Measurements from ENCODE around the gene CHST14.

CHST14 gene, protein sequence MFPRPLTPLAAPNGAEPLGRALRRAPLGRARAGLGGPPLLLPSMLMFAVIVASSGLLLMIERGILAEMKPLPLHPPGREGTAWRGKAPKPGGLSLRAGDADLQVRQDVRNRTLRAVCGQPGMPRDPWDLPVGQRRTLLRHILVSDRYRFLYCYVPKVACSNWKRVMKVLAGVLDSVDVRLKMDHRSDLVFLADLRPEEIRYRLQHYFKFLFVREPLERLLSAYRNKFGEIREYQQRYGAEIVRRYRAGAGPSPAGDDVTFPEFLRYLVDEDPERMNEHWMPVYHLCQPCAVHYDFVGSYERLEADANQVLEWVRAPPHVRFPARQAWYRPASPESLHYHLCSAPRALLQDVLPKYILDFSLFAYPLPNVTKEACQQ

DNA sequence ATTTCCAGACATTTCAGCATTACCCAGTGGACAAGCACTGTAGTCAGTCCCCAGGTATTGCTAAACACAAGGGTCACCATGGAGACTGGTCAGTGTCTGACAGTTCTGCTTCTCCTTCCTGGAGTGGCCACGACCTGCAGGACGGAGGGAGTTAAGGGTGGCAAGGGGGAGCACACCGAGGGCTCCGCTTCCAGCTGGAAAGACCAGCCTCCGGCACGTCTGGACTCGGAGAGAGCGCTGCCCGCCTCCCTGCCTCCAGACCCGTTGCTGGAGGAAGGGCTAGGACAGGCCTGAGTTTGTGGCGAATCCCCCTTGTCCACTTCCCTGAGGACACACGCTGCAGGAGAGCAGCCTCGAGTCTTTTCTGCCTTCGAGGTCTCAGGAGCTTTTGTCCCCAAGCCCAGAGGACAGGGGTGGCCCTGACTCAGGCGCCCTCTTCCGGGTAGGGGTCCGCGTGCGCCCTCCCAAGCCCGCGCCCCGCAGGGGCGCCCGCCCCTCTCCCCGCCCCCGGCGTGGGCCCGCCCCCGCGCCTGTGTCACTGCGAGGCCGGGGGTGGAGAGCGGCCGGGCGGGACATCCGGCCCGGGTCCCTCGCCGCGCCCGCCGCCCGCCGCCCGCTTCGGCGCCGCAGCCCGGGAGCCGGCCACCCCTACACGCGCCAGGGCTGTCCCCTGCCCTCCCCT lies at the start of gene CHST14:
TSS of gene CHST14 (plus strand) at position 562 of the 682 bp plus-strand sequence. CDS start 230 bp downstream, outside the sequence.
- DNase-seq (ENCODE audit: low read depth): peak; percentile 28

GRCh38 chr15:40421246-40422157 lies 49.3 kb upstream of the CHST14 start:
- DNase-seq (ENCODE audit: low read depth): peak; percentile 69

- DNase-seq (ENCODE audit: low read depth): no peak
These were observed 46.2 kb upstream of the CHST14 start for GRCh38 chr15:40424483-40425115.

DNA sequence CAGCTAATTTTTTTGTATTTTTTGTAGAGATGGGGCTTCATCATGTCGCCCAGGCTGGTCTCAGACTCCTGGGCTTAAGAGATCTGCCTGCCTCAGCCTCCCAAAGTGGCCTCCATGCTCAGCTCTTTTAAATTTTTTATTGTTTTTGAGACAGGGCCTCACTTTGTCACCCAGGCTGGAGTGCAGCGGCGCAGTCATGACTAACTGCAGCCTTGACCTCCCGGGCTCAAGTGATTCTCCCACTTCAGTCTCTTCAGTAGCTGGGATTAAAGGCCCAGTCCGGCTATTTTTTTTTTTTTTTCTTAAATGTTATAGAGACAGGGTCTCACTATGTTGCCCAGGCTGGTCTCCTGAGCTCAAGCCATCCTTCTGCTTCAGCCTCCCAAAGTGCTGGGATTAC lies 45.1 kb upstream of the CHST14 start:
- no peak for DNase-seq (ENCODE audit: low read depth)

DNA sequence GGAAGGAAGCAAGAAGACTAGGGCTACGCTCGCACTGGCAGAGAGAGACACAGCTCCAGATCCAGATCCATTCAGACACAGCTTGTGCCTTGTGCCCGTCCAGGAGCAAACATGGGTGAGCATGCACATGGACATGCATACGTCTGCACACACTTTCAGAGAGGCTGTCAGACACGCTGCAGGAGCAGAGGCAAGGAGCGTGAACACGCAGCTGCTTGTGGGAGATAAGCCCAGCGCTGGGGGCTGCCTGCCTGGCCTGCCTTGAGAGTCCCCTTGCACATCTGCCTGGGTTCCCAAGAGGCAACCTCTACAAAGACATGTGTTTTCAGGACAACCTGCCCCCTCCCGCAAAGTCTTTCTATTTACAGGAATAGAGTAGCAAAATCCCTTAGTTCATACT lies 43.6 kb upstream of the CHST14 start:
- DNase-seq (ENCODE audit: low read depth): no peak

DNA sequence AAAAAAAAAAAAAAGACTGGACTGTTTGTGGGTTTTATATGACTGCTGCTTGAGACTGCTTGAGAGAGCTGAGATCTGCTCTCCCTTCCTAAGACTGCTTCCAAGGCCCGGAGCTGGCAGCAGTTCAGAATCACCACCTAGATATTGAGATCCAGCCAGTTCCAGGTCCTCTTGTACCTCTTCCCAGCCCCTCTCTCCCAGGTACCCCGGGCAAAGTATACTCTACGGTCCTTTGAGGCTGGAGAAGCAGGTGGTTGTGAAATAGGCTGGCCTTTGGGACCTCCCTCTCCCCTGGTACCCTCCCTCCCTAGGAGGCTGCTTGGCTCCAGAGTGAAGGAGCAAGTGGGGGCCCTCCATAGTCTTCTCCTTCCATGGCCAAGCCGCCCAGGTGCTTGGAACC lies 42.6 kb upstream of the CHST14 start:
- DNase-seq (ENCODE audit: low read depth): no peak

DNA sequence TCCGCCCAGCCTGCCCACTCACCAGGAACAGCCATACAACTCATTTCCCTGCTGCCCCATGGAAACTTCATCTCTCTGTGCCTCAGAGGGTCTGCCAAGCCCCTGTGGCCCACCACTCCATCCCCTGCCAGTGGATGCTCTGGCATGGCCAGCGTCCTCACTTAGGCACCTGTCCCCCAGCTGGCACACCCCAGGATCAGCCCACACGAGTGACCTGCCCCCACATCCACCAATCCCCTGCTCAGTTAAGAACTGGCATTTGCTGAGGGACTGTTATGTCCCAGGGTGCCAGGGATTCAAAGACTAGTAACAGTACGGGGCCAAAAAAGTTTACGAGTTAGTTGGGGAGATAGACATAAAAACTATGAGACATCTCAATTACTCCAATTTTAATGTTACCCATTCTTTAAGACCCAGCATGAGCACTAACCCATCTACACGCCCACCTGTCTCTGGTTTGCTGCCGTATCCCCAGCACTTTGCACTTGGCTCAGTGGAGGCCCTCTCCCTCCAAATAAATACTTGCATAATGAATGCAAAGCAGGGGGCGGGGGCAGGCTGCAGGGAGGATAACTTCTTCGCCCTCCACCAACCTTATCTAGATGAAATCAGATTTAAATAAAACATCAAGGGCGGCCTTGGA lies 41.6 kb upstream of the CHST14 start:
- DNase-seq (ENCODE audit: low read depth): no peak

DNA sequence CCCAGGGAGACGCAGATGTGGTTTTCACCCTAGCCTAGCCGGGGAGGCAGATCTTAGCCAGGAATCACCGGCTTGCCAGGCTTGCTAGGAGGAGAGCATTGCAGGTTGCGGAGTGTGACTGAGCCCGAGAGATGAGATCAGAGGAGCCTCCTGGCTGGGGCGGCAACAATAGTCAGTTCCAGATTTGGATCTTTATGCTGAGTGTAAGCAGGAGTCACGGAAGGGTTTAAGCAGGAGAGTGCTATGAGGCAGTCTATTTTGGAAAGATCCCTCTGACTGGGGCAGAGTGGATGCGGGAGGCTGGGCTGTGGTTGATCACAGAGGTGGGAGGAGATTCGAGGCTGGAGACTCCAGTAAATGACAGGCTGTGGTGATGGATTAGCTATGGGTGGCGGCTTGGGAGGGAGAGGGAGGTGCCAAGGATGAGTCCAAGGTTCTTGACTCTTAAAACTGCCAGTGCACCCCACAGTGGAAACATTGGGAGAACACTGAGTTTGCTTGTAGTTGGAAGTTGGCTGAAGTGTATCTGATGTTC lies 40.4 kb upstream of the CHST14 start:
- no peak for DNase-seq (ENCODE audit: low read depth)

DNA sequence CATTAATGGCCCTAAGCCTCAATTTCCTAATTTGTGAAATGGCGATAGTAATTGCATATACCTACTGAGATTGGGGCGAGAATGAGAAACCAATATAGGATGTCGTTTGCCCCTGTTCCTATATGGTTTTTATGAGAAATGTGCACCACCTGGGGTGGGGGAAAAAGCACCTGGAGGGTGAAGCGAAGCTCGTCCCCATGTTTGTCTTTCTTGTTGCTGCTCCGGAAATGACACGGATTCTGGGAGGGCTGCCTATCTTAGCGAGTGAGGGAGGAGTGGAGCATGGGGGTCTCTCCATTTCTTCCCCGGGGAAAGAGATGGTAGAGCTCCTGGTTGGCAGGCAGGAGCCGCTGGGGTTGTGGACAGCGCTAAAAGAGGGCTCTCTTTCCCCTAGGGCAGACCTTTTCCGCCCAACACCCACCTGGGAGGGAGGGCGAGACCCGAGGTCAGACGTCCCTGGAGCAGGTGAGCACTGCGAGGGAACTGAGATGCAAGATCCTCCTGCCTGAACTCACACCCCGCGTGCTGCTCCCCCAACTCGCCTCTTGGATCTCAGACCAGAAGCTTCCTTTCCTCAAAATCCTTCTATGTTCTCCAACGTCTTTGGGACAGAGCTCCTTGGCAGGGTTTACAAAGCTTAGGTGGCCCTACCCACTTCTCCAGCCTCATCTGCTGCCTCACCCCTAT lies 35.6 kb upstream of the CHST14 start:
- DNase-seq (ENCODE audit: low read depth): no peak

GRCh38 chr15:40435710-40436089 lies 35.1 kb upstream of the CHST14 start:
- no peak for DNase-seq (ENCODE audit: low read depth)

DNA sequence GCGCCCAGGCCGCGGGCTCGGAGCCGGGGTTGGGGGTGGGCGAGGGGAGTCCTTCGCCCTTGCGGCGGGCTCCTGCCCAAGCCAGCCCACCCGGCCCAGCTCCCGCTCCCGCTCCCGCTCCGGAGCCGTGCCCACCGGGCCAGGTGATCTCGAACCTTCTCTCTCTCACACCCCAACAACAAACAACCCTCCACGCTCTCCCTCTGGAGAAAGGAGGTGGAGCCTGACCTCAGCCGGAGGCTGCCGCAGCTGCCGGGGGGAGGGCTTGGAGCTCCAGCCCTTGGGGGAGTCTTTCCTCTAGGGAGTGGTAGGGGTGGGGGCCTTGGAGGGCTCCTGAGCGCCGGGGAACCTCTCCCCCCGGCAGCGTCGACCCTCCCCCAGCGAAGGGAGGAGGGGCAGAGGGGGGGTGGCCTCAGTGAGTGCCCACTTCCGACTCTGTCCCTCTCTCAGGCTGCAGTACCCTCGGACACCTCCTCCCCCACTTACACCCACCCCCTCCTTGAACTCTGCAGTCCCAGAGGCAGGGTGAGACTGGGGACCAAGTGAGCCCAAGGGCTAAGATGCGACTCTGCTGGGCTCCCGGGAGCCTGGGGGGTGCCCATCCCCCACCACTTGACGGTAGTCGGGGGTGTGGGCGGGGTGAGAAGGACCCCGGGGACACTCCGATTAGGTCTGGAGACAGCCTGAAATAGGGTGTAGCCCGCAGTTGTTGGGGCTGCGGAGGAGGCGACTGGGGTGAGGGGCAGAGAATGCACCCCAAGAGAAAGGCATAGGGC lies 34.5 kb upstream of the CHST14 start:
- DNase-seq (ENCODE audit: low read depth): no peak

- no peak for DNase-seq (ENCODE audit: low read depth)
These were observed 33.7 kb upstream of the CHST14 start for GRCh38 chr15:40436892-40437751.

- DNase-seq (ENCODE audit: low read depth): no peak
These were observed 32.8 kb upstream of the CHST14 start for GRCh38 chr15:40437752-40438687.

DNA sequence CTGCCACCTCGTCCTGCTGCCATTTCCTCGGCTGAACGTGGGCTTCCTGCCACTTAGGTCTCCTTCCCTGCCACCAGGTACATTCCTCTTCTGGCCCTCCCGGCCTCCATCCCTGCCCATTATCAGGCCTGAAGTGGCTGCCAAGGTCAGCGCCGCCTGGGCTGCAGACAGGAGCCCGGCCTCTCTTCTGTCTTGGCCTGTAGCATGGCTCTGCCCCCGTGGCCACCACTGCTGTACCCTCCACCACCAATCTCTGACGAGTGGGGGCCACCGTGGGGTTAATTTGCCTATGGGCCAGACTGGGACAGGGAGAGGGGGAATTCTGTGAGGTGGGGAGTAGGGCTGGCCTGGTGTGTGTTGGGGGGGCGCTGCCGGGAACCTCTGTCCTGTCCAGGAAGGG lies 32.1 kb upstream of the CHST14 start:
- no peak for DNase-seq (ENCODE audit: low read depth)

- no peak for DNase-seq (ENCODE audit: low read depth)
These were observed 31.3 kb upstream of the CHST14 start for GRCh38 chr15:40439461-40439959.

GRCh38 chr15:40439960-40440742 lies 30.6 kb upstream of the CHST14 start:
- no peak for DNase-seq (ENCODE audit: low read depth)
